Endometrial microvascular endothelial cells (primary cell): ENCODE results near the gene DYNLRB1. TPM values are rescaled to one million over a fixed set of nuclear protein-coding genes. Genes with fewer than 3 reads are reported as not detected.

Source experiments
- in situ Hi-C: cut with HindIII; loops from 2 replicates; pipeline ENCODE4 v1.10.0; 2017; ENCODE audit warnings: low sequenced_read_pairs, low pct_unique_long_range_greater_than_20kb; ENCODE audit errors: inconsistent ontology term
- total RNA-seq: library from RNA; depleted of rRNA; stranded (reverse); fragments of >200 nt; gene quantifications from one replicate; pipeline ENCODE4 v1.2.3, GENCODE V29; 2015; ENCODE audit errors: inconsistent ontology term

DYNLRB1 gene
- total RNA-seq, 1 donor from 2014 or later = 137 TPM

DNA sequence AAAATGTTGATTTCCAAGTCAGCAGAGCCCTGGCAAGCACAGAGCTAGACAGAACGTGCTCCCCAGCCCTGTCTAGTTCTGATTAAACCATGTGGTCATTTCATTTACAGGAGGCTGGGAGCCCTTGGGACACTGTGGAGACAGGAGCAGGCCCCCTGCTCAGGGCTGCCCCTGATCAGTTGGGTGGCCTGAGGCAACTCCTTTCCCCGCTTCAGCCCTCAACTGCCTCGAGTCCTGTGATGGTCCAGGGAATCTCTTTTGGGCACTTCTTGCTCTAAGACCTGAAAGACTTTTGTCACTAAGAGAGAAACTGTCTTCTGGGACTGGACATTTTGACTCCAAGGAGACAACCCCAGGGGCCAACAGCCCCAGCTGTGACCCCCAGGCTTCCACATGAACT lies 13.5 kb downstream of the DYNLRB1 start:
- in situ Hi-C loops = no loop called here

GRCh38 chr20:34530342-34530741 lies 14.1 kb downstream of the DYNLRB1 start:
- in situ Hi-C loops = no loop called here

DNA sequence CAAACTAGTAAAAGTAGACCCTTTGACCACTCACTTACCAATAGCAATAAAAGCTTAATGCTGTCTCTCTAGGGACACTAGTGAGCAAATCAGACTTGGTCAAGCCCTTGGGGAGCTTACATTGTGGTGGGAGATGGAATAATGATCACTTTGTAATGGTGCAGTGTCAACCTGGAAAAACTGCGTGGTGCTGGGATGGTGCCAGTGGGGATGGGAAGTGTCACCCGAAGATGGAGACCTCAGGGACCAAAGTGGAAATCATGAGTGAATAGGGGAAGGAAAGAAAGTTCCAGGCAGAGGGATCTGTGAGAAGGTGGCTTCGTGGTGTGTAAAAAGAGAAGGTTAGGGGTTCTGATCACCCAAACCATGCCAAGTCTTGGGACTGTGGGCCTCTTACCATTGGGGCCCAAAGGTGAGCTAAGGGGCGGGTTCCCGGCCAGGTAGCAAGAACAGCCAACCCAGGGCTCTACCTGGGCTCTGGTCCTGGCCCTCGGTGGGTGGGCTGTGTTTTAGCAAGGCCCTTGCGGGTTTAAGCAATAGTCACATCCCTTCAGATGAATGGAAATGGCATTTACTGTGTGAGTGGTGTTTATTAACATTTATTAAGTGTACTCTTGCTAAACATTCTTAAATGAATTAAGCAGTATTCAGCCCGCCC lies 15.5 kb downstream of the DYNLRB1 start:
- in situ Hi-C loops = no loop called here

- in situ Hi-C loops = no loop called here
These were observed 16.1 kb downstream of the DYNLRB1 start for GRCh38 chr20:34532320-34532719.

DNA sequence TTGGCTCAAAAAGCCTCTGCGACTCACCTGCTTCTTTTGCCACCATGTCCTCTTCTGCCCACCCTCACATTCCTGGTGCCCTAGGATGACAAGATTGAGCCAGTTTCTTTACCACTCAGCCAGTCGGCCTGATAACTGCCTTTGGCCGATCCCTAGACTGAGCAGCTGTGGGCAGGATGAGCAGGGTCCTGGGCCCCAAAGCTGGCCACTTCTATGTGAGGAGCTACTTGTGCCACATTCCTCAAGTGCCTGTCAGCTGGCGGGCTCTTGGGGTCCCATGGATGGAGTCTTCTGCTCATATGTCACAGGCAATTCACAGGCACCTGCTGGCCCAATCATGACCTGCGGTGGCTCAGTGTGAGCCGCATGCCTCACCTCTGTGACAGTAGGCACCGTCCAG lies 16.5 kb downstream of the DYNLRB1 start:
- in situ Hi-C loops = no loop called here

DNA sequence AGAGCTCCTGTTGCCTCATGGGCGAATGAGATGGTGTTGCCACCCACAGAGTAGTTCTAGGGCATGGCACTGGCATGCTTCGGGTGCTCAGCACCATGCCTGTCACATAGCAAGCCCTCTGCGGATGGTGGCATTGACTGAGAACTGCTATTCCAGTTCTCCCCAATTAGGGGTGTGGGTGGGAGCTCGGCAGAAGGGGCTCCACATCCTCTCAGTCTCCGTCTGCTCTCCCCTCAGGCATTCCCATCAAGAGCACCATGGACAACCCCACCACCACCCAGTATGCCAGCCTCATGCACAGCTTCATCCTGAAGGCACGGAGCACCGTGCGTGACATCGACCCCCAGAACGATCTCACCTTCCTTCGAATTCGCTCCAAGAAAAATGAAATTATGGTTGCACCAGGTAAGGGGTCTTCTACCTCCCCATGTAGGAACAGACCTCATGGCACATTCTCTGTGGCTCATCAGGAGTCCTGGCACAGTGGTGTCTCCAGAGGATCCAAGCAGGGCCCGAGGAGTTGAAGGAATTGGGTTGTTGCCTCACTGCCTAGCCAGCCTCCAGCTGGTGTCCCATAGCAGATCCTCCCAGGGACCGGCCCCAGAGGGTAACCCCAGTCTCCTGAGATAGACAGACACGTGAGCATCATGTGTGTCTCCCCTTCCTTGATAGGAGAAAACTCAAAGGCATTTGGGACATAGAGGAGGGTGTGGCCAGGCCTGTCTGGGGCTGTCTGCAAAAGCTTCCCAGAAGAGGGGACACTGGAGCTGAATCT lies 18.4 kb downstream of the DYNLRB1 start:
- in situ Hi-C loops = loop anchor here (5.0 kb wide), 1 partner anchor 178 kb away; no protein-coding TSS in a partner anchor

DNA sequence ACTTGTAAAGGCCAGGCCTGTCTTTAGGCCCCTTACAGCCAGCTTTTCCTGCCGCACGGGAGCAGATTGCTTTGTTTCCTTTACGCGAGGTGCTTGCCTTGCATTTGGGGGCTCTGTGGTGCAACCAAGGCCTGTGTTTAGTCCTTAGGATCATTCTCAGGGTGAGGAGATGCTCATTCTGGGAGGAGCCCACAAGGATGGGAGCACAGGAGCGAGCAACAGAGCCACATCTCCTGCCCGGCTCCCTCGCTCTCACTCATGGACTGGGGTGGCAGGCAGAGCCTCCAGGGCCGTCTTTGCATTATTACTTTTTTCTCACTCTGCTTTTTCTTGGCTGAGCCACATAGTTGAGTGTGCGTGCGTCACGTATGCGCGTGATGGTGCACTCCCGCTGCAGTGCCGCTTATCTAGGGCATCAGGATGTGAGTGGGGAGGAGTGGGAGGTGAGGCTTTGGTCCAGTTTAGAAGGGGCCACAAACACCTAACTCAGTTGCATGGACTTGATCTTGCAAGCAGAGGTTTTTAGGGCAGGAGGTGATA lies 19.1 kb downstream of the DYNLRB1 start:
- in situ Hi-C loops = loop anchor here (5.0 kb wide), 1 partner anchor 177 kb away; no protein-coding TSS in a partner anchor

GRCh38 chr20:34535857-34536256 lies 19.6 kb downstream of the DYNLRB1 start:
- in situ Hi-C loops = loop anchor here (5.0 kb wide), 1 partner anchor 176 kb away; no protein-coding TSS in a partner anchor

GRCh38 chr20:34536798-34537394 lies 20.7 kb downstream of the DYNLRB1 start:
- in situ Hi-C loops = loop anchor here (5.0 kb wide), 1 partner anchor 175 kb away; no protein-coding TSS in a partner anchor

DNA sequence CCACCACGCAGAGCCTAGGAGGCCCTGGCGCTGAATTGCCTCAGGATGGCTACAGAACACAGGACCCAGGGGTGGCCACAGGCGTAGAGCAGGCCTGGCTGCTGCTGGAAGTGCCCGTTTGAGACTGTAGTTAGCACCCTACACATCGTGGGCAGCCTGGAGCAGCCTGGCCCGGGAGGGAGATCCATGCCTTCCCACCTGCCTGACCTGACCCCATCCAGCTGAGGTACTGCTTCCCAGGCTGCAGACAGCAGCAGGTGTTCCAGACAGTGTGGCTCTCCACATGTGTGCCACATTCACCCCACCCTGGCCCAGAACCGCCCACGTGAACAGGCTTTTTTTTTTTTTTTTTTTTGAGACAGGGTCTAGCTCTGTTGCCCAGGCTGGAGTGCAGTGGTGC lies 21.4 kb downstream of the DYNLRB1 start:
- in situ Hi-C loops = loop anchor here (5.0 kb wide), 1 partner anchor 175 kb away; no protein-coding TSS in a partner anchor

DNA sequence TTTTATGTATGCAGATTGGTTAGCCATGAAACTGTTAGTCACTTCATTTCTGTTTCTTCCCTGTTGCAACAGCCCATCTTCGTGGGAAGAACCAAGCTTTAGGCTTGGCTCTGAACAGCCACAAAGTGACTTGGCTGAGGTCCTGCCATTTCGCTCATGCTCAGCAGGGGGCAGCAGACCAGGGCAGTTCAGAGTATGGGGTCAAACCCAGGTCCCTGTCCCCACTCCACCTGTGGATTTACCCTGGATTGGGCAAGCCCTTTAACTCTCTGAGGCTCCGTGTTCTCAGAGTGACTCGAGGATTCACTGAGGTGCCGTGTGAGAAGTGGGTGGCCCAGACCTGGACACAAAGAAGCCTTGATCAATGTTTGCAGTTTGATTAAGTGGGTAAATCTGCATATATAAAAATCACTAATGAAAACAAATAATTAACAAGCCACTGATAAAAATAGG lies 22.5 kb downstream of the DYNLRB1 start:
- in situ Hi-C loops = loop anchor here (5.0 kb wide), 1 partner anchor 174 kb away; no protein-coding TSS in a partner anchor

DNA sequence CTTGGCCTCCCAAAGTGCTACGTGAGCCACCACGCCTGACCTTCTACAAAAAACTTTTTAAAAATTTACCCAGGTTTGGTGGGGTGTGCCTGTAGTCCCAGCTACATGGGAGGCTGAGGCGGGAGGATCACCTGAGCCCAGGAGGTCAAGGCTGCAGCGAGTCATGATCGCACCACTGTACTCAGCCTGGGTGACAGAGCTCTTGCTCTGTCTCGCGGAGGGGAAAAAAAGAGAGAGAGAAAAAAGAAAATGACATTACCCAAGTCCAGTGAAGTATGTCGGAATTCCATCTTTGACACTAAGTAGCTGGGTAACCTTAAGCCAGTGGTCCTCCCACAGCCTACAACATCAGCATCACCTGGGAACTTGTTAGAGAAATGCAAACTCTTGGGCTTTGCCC lies 23.5 kb downstream of the DYNLRB1 start:
- in situ Hi-C loops = loop anchor here (5.0 kb wide), 1 partner anchor 173 kb away; no protein-coding TSS in a partner anchor

DNA sequence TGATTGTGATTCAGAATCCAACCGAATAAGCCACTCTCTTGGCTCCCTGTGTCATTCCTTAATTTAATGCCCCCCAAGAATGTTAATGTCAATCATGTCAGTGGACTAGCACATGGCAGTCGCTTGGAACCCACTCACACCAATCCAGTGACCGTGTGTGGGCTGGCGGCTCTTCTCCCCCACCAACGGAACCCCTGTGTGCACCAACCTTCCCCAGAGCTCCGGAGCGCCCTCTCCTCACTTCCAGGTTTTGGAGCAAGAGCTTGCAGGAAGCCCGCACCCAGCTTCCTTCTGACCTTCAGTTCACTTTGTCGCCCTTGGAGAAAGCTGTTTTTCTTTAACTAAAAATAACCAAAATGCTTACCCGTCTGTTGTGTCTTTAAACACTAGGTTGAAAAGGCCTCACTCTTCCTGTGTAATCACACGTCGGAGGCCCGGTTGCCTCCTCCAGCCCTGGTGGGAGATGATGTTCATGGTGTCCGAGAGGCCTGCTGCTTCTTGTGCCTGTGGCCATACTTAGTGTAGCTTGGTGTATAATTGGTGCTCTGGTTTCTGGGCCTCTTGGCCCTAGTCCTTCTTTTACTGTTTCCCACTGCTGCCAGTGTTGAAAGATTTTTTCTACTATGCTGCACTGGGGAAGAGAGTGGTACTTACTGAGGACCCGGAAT lies 24.5 kb downstream of the DYNLRB1 start:
- in situ Hi-C loops = no loop called here

GRCh38 chr20:34541264-34541901 lies 25.2 kb downstream of the DYNLRB1 start:
- in situ Hi-C loops = no loop called here

- in situ Hi-C loops = no loop called here
These were observed 25.7 kb downstream of the DYNLRB1 start for GRCh38 chr20:34541917-34542316.

DNA sequence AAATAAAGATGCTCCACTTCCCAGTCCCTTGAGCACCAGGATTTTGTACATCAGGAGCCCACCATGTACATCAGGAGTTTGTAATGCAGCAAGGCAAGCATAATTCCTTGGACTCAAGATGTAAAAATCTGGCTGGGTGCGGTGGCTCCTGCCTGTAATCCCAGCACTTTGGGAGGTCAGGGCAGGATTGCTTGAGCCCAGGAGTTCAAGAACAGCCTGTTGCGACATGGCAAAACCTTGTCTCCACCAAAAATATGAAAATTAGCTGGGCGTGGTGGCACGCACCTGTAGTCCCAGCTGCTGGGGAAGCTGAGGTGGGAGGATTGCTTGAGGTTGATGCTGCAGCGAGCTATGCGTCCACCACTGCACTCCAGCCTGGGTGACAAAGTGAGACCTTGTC lies 26.2 kb downstream of the DYNLRB1 start:
- in situ Hi-C loops = no loop called here

GRCh38 chr20:34543463-34544056 lies 27.3 kb downstream of the DYNLRB1 start:
- in situ Hi-C loops = no loop called here
